HUES48 (cell line): Measurements from ENCODE around the gene RTP2.
"Not testable (repeated sequence)": the region's sequence is repeated elsewhere in the genome, so short reads cannot be mapped to it uniquely, and the experiment has no call there.

ENCODE experiments used
- H3K27ac ChIP-seq: one replicate; pipeline ENCODE4 v1.7.0; 2013; ENCODE audit warnings: low read depth, low read length, inconsistent platforms
- H3K27me3 ChIP-seq: 2 replicates; pipeline ENCODE4 v1.6.1; 2013; ENCODE audit warnings: mild to moderate bottlenecking, low read length; ENCODE audit not compliant: control insufficient read depth, insufficient read depth
- H3K36me3 ChIP-seq: 2 replicates; pipeline ENCODE4 v1.6.1; 2013; ENCODE audit warnings: low read length; ENCODE audit not compliant: control insufficient read depth, insufficient read depth
- H3K4me1 ChIP-seq: 2 replicates; pipeline ENCODE4 v1.6.1; 2013; ENCODE audit warnings: mild to moderate bottlenecking, low read length; ENCODE audit not compliant: control insufficient read depth, insufficient read depth
- H3K4me3 ChIP-seq: 2 replicates; pipeline ENCODE4 v1.5.1; 2013; ENCODE audit warnings: mild to moderate bottlenecking, low read depth, low read length
- H3K9ac ChIP-seq: 2 replicates; pipeline ENCODE4 v1.6.1; 2013; ENCODE audit warnings: mild to moderate bottlenecking, low read depth, low read length, moderate library complexity
- H3K9me3 ChIP-seq: 2 replicates; pipeline ENCODE4 v1.6.1; 2013; ENCODE audit warnings: low read length; ENCODE audit not compliant: control insufficient read depth, insufficient read depth

RTP2 gene

GRCh38 chr3:187685948-187686347 is 16.4 kb downstream of the RTP2 start:
- Histone ChIP-seq H3K4me3 (no peak overlapping the region), H3K9ac (no peak overlapping the region), H3K9me3 (peaks cover 16% of the 10 kb centered on the region), H3K36me3 (no peaks in the 10 kb centered on the region), H3K27ac (no peak overlapping the region), H3K27me3 (no peaks in the 10 kb centered on the region), H3K4me1 (no peaks in the 10 kb centered on the region)

DNA sequence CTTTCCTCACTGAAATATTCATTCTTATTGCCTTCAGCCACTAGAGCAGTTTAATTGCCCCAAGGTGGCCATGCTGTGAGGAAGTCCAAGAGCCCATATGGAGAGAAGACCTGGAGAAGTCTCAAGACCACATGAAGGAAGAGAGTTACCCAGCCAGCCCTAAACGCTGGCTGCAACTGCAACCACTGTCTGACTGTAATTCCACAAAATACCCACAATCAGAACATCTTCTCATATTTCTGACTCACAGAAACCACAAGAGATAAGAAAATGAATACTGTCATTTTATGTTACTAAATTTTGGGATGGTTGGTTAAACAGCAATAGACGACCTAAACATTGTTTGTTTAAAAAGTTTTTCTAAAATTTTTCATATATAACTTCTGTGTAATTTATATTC is 17.5 kb downstream of the RTP2 start:
- Histone ChIP-seq H3K27me3 (no peaks in the 10 kb centered on the region), H3K9me3 (peaks cover 16% of the 10 kb centered on the region), H3K36me3 (no peaks in the 10 kb centered on the region), H3K27ac (no peak overlapping the region), H3K9ac (no peak overlapping the region), H3K4me1 (no peaks in the 10 kb centered on the region), H3K4me3 (no peak overlapping the region)

DNA sequence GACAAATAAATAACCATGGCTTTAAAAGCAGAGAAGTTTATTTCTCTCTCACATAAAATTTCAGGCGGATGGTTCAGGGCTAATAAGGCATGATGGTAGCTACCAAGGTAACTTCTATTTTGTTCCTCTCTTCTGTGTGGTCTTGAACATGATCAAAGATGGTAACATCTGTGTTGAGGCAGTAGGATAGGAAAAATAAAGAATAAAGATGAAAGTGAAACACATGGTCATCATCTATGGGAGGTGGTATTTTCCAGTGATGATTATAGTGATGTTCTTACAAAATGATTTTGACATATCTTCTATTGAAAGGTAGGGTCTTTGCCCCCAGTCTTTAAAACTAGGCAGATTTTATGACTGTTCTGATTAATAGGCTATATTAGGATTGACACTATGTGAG is 17.9 kb downstream of the RTP2 start:
- H3K27me3 ChIP-seq = no peaks in the 10 kb centered on the region
- H3K4me3 ChIP-seq = no peak overlapping the region
- peaks cover under 1% of the 10 kb centered on the region; the same call in 1 of the 2 replicates for H3K4me1 ChIP-seq
- H3K9ac ChIP-seq = no peak overlapping the region
- no peak overlapping the region for H3K27ac ChIP-seq
- H3K9me3 ChIP-seq = peaks cover 16% of the 10 kb centered on the region
- no peaks in the 10 kb centered on the region for H3K36me3 ChIP-seq

GRCh38 chr3:187681756-187682155 is 20.6 kb downstream of the RTP2 start:
- not testable (repeated sequence) for H3K4me1 ChIP-seq, H3K27ac ChIP-seq, H3K27me3 ChIP-seq, H3K36me3 ChIP-seq, H3K9ac ChIP-seq, H3K4me3 ChIP-seq
- H3K9me3 ChIP-seq = peaks cover 13% of the 10 kb centered on the region

GRCh38 chr3:187679638-187680396 is 22.5 kb downstream of the RTP2 start:
- no peak overlapping the region for H3K9ac ChIP-seq
- H3K27ac ChIP-seq = no peak overlapping the region
- no peaks in the 10 kb centered on the region for H3K36me3 ChIP-seq
- peaks cover 6% of the 10 kb centered on the region; the same call in 1 of the 2 replicates for H3K27me3 ChIP-seq
- H3K9me3 ChIP-seq = no peaks in the 10 kb centered on the region
- peaks cover 5% of the 10 kb centered on the region; the same call in 1 of the 2 replicates for H3K4me1 ChIP-seq
- no peak overlapping the region for H3K4me3 ChIP-seq

DNA sequence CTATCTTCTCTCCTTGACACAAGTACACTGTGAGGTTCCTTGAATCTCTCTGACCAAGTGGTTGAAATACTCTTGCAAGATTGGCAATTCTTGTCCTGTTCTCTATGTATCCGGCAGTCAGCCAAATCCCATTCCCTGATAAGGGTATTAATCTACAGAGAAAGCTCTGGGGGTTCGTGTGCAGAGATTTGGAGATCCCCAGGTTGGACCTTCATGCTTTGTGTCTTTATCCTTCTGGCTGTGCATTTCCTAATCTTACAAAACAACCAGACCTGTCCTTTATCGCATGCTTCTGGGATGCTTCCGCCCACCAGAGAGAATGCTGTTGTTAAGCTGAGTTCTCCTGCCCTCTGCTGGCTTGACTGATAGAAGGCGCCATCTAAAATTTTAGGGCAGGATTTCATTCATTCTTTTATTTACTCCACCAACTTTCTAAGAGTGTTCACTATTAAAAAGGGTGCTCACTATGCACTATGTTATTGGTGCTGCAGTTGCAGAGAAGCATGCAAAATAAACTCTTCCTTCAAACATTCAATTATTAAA is 23.6 kb downstream of the RTP2 start:
- Histone ChIP-seq H3K27me3 (peaks cover 6% of the 10 kb centered on the region; the same call in 1 of the 2 replicates), H3K9ac (no peak overlapping the region), H3K4me3 (no peak overlapping the region), H3K4me1 (peaks cover 5% of the 10 kb centered on the region; the same call in 1 of the 2 replicates), H3K9me3 (no peaks in the 10 kb centered on the region), H3K27ac (no peak overlapping the region), H3K36me3 (no peaks in the 10 kb centered on the region)

- Histone ChIP-seq H3K4me1 (peaks cover 5% of the 10 kb centered on the region; the same call in 1 of the 2 replicates), H3K27ac (no peak overlapping the region), H3K9ac (no peak overlapping the region), H3K36me3 (no peaks in the 10 kb centered on the region), H3K27me3 (peaks cover 6% of the 10 kb centered on the region; the same call in 1 of the 2 replicates), H3K9me3 (no peaks in the 10 kb centered on the region), H3K4me3 (no peak overlapping the region)
Measured at GRCh38 chr3:187677604-187678003, 24.8 kb downstream of the RTP2 start.

DNA sequence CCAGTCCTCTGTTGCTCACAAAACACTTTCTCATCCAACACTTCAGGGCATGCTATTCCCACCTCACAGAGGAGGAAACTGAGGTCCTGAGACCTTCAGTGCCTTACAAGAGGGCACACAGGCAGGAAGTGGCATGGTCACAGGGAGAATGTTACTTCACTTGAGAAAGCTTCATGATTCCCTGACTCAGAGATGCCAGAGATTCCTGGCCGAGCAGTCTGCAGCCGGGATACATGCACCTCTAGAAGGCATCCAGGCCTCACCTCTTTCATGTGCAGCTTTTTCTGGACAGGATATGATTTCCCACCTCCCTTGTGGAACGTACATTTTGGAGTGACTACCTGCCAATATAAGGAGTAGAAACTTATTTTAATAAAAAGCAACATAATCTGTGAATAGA is 29.3 kb downstream of the RTP2 start:
- Histone ChIP-seq H3K4me1 (peaks cover 5% of the 10 kb centered on the region), H3K27me3 (peaks cover 38% of the 10 kb centered on the region), H3K4me3 (no peak overlapping the region), H3K9ac (no peak overlapping the region), H3K27ac (no peak overlapping the region), H3K36me3 (no peaks in the 10 kb centered on the region), H3K9me3 (no peaks in the 10 kb centered on the region)

- Histone ChIP-seq H3K27me3 (peaks cover 32% of the 10 kb centered on the region), H3K4me1 (peaks cover 5% of the 10 kb centered on the region), H3K4me3 (peak within 1 kb of the TSS; percentile 44)
Measured at GRCh38 chr3:187669675-187670504, 32.5 kb downstream of the RTP2 start, which contains the start of gene SST. Gene SST (minus strand): TSS chr3:187670394. CDS start chr3:187670291, 103 bp downstream.

DNA sequence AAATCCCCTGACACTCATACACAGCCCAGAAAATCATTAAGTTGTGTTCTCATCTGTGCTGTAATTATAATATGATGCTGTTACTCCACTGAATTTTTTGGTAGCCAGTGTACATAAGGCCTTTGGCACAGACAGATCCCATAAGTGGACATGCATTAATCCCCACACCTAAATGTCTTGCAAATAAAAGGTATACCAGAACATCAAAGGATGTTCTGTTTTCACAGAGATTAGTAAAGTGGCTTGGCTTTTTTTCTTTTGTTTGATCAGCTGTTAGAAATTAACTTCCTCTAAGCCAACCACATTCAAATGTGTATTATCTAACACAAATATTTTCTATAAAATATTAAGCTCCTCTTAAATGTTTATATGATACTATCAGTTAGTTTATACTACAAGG is 34.8 kb downstream of the RTP2 start:
- no peaks in the 10 kb centered on the region for H3K36me3 ChIP-seq
- H3K27ac ChIP-seq = no peak overlapping the region
- H3K4me1 ChIP-seq = peaks cover 5% of the 10 kb centered on the region
- H3K4me3 ChIP-seq = no peak overlapping the region
- no peaks in the 10 kb centered on the region for H3K9me3 ChIP-seq
- H3K9ac ChIP-seq = no peak overlapping the region
- H3K27me3 ChIP-seq = peaks cover 32% of the 10 kb centered on the region

More at GRCh38 chr3:187669675-187670504, 32.5 kb downstream of the RTP2 start, which contains the start of gene SST:
- Histone ChIP-seq H3K9me3 (no peaks in the 10 kb centered on the region), H3K9ac (no peak within 1 kb of the TSS), H3K27ac (no peak within 1 kb of the TSS), H3K36me3 (no peaks in the 10 kb centered on the region)
